Hematopoietic multipotent progenitor cell treated with erythropoietin and hydrocortisone succinate and interleukin-3 and kit ligand, for 4 days (in vitro differentiated cells): ENCODE measurements around the gene SLC24A4.
"Not testable (repeated sequence)": the region's sequence is repeated elsewhere in the genome, so short reads cannot be mapped to it uniquely, and the experiment has no call there.

Experiments used
- DNase-seq: peaks from one replicate; pipeline ENCODE4 v3.0.0-alpha.2; 2015

SLC24A4 gene

DNA sequence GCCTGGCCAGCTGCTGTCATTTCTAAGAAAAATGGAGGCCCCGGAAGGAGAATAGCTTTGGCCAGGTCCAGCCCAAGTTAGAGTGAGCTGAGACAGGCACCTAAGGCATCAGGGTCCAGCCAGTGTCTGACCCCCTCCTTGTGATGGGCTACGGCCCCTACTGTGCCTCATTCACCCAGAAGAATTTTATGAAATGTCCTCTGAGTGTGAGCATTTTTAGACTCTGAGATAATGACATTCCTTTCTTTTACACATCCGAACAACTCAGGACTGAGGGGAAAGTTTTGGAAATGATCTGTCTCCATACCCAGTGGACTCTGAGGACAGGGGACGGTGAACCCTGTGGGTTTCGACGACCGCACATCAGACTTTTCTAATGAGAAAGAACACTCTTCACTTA lies 50.4 kb downstream of the SLC24A4 start:
- DNase-seq: no peak

DNA sequence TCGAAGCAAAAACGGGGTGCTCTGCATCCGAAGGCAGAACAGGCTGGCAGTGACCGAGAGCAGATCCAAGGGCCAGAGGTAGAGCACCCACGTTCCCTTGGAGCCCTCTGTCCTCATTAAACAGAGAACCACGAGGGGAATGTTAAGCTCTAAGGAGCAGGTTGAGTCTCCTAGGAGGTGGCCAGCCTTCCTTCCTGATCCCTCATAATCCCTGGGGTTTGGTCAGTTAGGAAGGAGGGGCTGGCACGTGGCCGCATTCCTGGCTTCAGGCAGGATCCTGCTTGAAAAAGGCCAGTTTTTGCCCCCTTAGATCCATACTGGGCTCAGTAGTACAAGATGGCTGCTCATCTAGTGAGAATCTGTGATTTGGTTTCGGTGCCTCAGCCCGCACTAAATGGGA lies 57.2 kb downstream of the SLC24A4 start:
- DNase-seq: no peak

DNA sequence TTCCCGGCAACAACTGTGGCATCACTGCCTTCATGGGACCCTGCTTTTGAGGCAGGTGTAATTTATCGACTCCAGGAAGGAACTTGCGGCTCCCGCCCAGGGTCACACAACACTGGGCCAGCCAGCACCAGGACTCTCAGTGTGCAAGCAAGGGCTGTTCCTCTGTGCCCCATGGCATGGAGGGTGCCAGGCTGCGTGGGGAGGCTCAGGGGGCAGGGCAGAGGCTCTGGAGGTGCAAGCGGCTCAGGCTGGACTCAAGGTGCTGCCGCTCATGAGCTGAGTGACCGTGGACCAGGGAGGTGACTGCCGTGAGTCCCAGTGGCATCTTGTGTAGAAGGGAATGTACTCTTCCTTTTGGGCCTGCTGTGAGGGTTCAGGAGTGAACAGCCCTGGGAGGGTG lies 57.6 kb downstream of the SLC24A4 start:
- DNase-seq: no peak

DNA sequence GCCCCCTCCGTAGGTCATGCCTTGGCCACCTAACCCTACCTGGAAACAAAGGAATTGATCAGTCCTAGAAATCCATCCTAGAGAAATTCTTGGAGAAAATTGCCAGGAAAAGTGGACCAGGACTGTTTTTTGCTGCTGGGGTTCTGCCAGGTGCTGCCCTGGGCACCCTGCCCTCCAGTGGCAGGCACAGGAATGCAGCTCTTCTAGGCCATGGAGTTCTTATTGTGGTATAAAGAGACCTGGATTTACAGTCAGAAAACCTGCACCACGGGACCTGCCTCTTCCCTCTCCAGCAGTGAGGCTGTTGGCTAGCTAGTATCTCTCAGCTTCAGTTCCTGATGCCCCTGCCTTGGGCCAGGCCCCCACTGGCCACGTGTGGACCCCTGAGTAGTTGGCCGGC lies 59.7 kb downstream of the SLC24A4 start:
- peak; percentile 31 for DNase-seq

DNA sequence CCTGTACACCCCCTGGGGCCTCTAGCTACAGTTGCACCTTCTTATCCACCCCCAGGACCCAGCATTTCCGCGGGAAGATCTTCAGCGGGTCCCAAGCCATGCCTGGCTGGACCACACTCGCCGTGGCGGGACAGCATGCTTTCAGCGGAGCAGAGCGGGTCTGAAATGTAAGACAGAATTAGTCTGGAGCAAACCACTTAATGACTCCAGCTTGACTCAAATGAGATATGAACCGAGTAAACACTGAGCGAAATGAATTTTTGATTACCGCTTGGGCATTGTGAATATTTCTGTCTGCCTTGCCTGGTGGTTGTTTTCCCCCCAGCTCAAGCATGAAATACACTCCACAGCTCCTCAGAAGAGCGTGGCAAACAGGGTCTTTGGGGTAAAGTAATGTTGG lies 60.8 kb downstream of the SLC24A4 start:
- no peak for DNase-seq

DNA sequence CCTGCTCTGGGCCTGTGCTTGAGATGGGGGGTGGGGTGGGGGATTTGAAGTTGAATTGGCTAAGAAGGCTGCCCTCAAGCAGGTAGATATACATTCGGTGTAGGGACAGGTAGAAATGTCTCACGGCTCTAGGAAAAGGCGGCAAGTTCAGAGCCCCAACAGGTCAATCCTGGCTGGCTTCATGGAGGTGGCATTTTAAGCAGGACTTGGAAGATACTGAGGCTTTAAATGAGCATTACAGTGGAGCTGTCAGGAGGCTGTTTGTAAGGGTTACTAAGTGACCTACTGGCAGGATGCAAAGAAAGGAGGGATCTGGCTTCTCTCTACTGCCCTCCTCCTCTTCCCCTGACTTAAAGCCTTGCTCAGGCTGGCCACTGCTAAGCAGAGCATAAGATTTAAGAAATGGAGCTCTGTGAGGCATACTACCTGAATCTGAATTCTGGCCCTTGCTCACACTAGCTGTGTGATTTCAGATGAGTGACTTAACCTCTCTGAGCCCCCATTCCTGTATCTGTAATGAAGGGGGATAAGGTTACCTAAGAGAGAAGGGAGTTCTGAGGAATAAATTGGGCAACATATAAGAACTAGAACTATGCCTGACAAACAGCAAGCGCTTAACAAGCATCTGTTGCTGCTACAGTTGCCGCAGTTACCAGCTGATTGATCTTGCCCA lies 61.6 kb downstream of the SLC24A4 start:
- DNase-seq: no peak

DNA sequence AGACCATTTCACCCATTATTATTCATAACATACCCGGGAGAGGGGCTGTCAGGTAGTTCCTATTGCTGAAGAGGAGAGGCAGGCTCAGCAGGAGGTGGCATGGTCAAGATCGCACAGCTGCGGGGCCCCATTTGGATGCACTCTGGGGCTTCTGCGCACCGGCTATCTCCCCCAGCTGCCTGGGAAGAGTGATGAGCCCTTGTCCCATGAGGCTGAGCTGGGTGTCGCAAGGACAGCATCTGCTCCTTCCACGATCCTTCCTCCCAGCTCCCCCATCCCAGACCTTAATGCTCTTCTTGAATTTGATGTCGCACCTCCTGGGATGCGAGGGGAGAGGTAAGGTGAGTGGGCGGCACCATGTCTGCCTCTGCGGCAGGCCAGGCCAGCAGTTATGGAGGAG lies 62.6 kb downstream of the SLC24A4 start:
- DNase-seq: no peak

DNA sequence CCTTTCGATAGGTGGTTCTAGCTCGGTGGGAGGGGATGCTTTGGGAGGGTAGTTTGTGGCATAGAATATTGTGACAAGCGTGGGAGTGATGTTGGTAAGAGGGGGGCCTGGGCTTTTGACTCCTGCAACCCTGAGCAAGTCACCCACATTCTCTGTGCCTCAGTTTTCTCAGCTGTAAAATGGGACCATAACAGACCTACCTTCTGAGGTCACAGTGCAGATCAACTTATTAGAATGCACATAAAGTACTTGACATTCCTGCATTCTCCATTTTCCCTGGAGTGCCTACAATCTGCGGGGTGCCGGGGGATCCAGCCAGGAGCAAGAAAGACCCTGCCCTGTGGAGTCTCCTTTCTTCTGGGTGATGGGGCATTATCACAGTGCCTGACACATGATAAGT lies 63.2 kb downstream of the SLC24A4 start:
- no peak for DNase-seq

DNA sequence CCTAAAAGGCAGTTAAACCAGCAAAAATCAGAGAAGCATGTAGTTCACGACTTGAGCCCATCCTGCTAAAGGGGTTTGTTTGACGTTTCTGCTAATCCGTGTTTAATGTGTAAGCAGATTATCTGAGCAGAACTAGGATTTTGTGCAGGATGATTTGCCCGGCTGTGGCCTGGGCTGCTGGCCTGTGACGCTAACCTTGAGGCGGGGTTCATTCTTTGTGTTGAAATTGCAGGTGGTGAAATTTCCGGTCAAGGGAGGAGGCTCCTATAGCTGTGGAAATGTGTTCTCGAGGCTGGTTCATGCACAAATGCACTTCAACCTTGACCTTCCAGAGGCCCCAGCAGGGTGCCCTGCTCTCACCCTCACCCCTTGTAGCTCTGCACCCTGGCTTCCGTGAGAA lies 63.7 kb downstream of the SLC24A4 start:
- DNase-seq: no peak

DNA sequence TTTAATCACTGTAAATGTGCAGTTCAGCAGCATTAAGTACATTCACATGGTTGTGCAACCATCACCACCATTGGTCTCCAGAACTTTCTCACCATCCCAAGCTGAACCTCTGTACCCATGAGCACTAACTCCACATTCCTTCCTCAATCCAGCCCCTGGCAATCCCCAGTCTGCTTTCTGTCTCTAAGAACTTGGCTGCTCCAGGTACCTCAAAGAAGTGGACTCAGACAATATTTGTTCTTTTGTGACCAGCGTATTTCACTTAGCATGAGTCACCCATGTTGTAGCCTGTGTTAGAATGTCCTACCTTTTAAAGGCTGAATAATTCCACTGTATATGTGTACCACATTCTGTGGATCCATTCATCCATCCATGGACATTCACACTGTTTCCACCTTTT lies 64.6 kb downstream of the SLC24A4 start:
- DNase-seq: no peak

DNA sequence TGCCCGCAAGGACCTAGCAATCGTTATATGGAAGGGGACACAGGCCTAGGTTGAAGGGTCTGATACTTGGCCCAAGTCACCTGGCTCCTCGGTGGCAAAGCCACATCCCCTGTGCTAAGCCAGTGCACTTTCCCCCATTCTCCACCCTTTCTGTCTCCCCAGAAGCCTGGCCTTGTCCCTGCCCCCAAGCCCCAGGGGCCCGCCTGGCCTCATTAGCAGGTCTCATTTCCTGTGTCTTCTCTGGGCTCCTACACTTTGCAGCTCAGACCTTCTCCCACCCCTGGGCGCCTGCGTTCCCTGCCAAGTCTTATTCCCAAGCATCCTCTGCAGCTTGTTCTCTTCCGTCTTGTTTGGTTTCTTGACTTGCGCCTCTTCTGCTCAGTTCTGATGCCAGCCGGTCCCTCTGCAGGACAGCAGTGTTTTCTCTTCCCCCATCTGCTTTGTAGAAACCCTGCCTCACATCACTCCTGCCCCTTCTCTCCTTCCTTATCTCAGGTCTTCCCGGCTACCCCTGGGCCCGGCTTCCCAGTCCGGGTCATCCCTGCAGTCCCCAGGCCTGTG lies 66.7 kb downstream of the SLC24A4 start:
- DNase-seq: no peak

DNA sequence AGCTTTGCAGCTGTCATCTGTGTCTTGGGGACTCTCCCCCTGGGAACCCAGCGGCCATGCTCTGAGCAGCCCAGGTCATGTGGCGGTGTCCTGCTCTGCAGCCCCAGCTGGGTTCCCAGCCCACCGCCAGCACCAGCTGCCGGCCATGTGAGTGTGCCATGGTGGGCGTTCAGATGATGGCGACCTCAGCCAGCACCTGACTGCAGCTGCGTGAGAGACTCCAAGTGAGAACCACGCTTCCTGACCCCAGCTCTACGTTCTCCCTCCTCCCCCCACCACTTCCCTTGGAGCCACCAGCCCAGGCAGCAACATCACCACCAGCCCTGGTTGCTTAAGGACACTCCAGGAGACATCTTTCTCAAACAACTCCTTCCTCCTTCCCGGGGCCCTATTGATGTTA lies 68.8 kb downstream of the SLC24A4 start:
- DNase-seq: no peak

DNA sequence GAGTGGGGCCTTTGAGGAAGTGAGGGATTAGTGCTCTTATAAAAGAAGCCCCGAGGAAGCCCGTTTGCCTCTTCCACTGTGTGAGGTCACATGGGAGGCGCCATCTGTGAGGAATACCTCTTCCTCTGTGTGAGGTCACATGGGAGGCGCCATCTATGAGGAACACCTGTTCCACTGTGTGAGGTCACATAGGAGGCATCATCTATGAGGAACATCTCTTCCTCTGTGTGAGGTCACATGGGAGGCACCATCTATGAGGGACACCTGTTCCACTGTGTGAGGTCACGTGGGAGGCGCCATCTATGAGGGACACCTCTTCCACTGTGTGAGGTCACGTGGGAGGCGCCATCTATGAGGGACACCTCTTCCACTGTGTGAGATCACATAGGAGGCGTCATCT lies 69.7 kb downstream of the SLC24A4 start:
- peak; percentile 12 for DNase-seq

DNA sequence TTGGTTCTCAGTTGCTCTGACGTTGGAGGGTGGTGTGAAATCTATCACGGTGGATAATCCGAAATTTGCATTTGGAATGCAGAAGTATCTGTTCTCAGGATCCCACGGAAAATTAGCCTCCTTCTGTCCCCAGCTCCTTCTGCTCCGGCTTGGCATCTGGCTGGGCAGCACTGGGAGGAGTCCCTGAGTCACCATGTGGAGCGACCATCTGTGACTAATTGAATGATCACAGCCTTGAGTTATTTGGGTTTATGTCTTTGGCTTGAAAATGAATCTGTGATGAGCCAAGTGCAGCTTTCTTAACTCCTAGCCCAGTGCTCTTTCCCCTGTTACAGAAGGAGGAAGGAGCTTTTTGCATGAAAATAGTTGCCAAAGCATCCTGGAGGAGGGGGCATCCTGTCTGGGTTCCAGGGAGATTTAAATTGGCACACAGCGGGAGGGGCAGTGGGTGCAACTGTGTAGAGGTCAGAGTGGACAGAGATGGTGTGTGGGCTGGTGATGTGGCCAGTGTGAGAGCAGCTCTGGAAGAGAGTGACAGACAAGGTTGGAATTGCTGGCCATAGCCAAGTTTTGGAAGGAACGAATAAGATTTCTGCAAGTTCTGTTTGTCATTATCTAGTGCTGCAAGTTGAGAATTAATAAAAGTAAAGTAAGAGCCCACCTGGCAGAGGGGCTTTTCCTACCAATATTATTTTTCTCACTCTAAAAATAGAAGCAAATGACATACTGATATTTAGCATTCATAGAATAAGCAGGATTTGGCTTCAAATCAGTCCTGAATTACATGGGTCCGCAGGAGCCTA lies 74.4 kb downstream of the SLC24A4 start:
- DNase-seq: no peak

DNA sequence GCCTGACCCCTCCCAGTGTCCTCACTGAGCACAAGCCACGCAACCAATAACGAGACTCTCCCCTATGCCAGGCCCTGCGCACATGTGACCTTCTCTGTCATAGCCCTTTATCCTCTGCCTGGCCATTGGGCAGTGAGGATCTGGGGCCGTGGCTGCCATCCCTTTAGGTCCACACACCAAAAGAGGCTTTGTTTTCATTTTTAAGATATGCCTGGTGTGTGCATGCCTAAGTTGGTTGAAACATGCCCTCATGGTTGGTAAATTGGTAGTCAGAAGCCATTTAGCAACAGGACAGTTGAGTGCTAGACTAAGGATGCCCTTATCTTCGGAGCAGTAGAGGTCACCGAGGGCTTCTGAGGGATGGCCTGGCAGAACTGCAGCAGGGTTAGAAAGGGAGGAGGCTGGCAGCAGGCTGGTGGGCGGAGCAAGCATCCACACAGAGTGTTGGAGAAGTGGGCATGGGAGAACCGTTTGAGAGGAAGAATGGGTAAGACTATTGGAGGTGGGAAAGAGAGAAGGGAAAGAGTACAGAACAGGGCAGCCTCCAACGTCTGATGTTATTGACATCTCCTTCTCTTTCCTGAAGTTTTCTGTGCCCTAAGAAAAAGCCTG lies 75.1 kb downstream of the SLC24A4 start:
- no peak for DNase-seq

DNA sequence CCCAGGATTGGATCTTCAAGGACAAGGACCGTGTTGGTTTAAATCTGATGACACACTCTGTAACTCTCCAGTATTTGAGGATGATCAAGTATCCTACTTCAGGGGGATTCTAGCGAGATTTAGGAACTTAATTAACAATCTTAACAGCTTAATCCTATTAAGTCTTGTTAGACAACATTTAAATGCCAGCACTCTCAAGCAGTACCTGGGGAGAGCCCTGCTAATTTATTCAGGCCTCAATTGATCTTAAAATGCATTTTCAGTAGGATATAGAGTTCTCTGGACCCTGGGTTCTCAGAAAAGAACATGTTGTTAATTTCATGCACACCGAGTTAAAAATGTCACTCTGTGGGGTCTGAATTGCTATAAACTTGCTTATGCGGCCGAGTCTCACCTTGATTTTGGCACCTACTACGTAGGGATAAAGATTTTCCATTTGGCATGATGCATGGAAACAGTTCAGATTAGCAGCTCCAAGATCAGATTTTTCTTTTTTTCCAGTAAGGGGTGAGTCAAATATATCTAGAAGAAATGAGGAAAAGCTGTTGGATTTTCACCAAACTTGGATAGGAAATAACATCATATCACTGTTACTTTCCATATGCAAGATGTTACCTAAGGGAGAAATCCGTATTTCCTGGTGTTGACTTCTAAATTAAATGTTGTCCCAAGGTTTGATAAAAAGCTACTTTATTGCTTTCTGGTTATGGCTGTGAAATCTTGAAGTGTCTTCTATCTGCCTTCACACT lies 76.1 kb downstream of the SLC24A4 start:
- no peak for DNase-seq

DNA sequence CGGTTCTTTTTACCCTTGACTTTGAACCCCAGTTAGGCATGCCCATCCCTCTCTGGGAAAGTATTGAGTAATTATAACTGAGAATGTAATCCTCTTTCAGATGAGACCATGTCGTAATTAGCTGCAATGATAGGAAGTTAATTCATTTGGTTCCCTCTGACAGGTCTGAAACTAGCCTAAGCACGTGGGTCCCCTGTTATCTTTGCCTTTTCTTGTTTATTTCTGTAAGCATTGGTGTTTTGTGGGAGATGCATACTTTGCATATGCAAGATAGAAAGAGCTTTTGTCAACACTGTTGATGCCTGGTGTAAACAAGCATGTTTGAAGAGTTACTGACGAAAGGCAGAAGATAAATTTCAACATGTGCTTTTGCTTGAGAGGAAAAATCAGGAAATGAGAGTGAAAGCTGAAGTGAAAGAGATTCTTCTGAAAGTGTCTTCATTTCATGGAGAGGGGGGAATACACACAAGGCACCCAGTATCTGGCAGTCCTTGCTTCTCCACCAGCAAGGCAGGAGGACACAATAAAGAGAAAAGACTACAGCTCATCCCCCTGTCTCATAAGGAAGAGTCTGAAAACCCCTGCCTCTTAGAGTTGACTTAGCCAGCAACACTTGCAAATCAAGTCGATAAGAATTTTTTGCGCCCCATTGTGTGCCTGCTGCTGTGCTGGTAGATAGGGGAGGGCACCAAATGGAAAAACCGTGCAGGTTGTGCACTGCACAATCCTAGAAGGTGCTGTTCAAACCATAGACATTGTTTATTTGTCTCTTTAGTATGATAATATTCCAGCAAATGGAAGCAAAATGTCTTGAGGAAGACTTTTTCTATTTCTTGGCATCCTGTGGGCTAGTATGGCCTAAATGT lies 77.8 kb downstream of the SLC24A4 start:
- peak; percentile 40 for DNase-seq

DNA sequence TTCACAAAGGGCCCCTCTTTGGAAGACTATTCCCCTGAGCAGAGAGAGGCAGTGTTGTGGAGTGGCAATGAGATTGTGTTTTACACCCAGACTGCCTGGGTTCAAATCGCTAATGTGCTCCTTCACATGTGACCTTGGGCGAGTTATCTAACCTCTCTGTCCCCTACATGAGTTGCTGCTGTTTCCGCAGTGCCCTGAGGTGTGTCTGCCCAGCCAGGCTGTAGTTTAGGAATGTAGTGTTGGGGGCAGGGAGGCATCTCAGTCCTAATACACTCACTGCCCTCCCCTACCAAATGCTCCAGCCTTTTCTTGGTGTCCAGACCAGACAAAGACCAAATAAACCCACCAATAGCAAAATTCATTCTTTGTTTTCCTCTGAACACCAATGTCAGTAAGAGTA lies 78.6 kb downstream of the SLC24A4 start:
- no peak for DNase-seq

DNA sequence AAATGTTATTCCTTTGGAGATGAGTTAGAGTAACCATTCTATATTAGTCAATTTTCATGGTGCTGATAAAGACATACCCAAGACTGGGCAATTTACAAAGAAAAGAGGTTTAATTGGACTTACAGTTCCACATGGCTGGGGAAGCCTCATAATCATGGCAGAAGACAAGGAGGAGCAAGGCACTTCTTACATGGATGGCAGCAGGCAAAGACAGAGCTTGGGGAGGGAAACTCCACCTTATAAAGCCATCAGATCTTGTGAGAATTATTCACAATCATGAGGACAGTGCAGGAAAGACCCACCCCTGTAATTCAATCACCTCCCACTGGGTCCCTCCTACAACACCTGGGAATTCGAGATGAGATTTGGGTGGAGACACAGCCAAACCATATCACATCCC lies 79.5 kb downstream of the SLC24A4 start:
- not testable (repeated sequence) for DNase-seq

DNA sequence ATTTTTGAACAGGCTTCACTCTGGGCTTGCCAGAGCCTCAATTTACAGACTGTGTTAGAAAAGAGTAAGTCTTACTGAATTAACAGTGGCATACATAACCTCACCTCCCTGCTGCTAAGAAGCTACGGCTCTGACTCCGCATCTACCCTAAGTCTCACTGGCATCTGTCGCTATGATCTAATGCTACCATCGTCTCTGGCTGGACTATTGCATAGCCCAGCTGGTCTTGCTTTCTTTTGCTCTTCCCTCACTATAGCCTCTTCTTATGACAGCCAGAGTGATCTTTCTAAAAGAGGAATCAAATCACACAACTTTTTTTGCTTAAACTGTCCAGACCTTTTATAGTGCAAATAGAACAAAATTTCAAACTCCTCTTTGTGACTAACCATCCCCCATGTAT lies 81.1 kb downstream of the SLC24A4 start:
- no peak for DNase-seq

DNA sequence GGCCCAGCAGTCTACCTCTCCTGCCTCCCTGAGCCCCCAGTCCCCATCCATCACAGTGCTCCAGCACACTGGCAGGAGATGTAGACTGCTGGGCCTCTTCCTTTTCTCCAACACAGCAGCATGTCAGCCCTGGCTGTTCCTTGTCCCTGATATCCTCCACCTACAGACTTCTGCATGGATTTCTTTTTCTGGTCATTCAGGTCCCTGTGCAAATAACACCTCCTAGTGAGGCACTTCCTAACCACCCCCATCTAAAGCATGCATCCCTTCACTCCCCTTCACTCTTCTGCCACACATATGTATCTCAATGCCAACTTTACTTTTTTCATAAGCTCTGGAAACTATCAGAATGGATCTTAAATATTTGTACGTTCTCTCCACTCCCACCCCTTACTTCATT lies 81.5 kb downstream of the SLC24A4 start:
- DNase-seq: no peak

DNA sequence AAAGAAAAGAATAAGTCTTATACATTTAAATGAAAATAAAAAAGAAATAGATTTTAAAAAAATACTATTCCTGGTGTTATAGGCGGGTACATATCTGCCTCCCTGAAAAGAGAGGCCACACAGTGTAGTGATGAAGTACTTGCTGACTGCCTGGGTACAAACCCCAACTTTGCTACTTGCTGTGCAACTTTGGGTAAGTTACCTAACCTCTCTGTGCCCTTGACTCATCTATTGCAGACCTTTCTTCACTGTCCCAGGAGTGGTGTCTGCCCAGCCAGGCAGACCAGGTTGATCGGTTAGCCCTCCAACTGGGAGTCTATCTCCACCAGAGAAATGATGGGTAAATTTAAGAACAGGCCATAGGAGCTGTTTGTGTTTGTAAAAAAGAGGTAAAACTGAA lies 82.0 kb downstream of the SLC24A4 start:
- DNase-seq: no peak
